Putamen (tissue), 1 donor: ENCODE results near the gene UTP18.

Source experiments
- DNase-seq: peaks from one replicate; pipeline ENCODE4 v3.0.0-alpha.2; 2016; ENCODE audit warnings: low spot score

The UTP18 gene

DNA sequence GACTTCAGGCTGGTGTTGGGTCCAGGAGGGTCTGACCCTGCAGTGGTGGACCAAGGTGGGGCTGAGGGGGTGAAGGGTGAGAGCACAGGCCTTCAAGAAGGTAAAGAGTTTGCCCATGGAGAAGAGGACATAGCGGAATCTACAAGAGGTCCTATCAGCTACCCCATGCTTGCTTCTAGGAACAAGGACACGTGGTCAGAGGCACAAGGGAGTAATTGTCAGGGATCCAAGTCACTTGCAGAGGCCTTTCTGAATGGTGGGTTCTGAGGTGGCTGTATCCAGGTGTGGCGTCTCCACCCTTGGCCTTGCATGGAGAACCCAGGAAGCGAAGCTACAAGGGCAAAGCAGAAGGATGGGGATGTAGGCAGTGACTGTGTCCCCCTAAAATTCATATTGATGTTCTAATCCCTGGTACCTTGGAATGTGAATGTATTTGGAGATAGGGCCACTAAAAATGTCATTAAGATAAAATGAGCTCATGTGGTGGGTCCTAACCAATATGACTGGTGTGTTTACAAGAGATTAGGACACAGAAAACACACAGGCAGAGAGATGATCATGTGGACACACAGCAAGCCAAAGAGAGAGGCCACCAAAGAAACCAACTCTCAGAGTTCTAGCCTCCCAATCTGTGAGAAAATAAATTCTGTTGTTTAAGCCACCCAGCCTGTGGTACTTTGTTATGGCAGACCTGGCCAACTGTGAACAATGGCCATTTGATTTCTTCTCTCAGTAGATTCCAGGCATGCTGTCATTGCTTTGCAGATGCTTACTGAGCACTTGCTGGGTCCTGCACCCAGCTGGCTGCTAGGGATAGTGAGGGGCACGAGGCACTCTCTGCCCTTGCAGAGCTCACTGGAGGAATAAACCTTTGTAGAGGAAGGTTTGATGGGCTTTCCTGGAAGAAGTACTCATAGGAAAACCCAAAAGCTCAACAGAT lies 75.8 kb downstream of the UTP18 start:
- peak; percentile 71 for DNase-seq

DNA sequence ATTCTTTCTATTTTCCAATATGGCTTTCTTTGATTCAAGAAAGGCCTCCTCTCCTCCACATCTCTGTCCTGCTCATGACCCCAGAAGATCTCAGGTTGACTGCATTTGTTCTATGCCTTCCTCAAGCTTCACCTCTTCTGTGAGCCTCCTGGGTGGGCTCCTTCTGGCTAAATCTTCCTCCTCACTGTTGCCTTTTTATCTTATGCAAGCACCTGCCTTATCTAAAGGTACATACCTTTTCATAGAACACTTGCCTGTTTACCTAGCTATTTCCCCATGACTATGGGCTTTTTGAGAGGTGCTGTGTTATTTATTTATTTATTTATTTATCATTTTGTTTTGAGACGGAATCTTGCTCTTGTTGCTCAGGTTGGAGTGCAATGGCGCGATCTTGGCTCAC lies 81.1 kb downstream of the UTP18 start:
- no peak for DNase-seq

DNA sequence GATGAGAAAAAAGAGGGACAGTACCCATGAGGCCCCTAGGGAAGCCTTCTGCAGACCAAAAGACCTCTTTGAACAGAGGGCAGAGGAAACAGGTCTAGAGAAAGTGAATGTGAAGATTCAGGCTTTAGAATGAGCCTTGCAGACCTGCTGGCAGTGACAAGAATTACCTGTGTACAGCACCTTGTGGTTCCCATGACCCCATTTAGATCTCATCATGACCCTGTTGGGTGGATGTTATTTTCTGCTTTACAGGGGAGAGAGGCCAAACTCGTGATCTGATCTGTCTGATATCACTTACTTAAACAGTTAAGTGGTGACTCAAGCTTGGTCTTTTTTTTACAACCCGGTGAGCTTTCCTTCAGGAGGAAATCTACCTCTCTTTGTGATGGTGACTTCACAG lies 81.9 kb downstream of the UTP18 start:
- no peak for DNase-seq

DNA sequence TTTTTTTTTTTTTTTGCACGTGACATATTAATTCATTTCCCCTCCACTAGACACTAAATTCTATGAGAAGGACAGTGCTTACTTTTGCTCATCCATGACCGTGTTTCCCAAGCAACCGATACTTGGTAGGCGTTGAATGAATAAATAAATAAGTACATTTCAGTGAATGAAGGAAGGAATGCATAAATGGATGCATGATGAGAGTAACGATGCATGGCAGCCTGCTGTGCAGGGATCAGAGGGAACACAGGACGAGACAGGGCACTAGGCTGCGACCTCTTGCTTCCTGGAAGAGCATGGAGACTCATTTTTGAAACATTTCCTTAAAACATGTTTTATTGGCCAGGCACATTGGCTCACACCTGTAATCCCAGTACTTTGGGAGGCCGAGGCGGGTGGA lies 84.2 kb downstream of the UTP18 start:
- no peak for DNase-seq

DNA sequence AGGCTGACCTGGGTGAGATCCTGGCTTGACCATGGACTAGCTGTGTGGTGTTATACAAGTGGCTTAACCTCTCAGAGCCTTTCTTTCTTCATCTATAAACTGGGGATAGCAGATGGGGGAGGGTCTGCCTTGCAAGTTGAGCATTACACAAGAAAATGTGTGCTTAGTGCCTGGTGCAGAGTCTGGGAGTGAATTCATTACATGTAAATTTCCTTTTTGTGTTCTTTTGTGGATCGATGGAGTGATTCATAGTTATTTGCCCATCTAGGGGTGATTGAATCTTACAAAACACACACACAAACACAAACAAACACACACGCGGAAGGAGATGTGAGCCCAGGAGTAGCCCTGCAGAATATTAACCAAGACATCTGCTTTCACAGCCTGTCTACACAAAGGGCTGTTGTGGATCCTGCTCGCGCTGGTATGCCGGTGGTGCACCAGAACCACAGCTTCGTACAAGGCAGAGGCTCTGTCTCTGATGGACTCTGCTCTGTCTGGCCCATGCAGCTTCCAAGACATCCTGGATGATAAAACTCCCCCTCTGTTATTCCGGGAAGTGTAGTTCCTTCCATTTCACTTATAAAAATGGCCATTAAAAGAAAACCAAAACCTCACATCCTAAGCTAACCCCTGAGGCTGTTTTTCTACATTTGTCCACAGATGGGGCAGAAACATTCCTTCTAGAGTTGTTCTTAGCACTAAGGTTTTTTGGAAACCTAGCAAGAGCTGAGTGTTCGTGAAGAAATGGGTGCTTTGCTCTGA lies 86.1 kb downstream of the UTP18 start:
- peak; percentile 73 for DNase-seq
